HL-60/S4 (cell line): Measurements from ENCODE around the gene UBE4B.
"Not testable (repeated sequence)": the region's sequence is repeated elsewhere in the genome, so short reads cannot be mapped to it uniquely, and the experiment has no call there.

Experiments used
- in situ Hi-C: fragments of 300-500 bp; cut with MboI; formaldehyde crosslinking; loops from 2 replicates; pipeline ENCODE4 v1.14.3; 2022; ENCODE audit warnings: low sequenced_read_pairs

Gene UBE4B

GRCh38 chr1:10170239-10170574 is 137.4 kb downstream of the UBE4B start:
- in situ Hi-C loops = no loop called here

DNA sequence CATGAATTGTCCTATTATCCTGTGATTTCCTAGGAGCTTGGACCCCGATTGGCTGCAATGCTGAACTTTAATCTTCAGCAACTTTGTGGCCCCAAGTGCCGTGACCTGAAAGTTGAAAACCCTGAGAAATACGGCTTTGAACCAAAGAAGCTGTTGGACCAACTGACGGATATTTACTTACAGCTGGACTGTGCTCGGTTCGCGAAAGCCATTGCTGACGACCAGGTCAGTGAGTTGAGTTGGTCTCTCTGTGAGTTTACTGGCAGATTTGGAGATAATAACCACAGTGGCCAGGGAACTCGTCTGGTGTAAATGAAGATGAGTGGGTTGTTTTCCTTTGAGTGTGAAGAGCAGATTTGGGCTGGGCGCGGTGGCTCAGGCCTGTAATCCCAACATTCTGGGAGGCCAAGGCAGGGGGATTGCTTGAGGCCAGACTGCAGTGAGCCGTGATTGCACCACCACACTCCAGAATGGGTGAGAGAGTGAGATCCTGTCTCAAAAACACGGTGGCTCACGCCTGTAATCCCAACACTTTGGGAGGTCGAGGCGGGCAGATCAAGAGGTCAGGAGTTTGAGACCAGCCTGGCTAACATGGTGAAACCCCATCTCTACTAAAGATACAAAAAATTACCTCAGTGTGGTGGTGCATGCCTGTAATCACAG is 138.5 kb downstream of the UBE4B start:
- in situ Hi-C loops = no loop called here

GRCh38 chr1:10171995-10172669 is 139.4 kb downstream of the UBE4B start:
- in situ Hi-C loops = no loop called here

DNA sequence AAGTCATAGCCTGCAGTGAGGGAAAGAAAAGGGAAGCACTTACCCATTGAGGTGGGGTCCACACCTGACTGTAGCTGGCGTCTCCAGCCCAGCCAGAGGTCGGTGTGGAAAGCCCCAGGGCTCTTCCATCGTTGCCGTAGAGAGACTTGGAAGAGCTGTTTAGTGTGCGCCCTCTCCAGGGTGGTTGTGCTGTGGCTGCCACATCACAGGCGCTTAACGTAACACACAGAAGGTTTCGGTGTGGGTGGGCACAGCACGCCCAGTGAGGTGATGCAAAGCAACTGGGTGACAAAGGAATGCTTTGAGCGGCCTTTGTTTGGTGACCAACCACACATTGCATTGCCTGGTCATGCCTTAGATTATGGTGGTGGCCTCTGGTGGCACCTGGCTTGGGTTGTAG is 140.8 kb downstream of the UBE4B start:
- in situ Hi-C loops = no loop called here

DNA sequence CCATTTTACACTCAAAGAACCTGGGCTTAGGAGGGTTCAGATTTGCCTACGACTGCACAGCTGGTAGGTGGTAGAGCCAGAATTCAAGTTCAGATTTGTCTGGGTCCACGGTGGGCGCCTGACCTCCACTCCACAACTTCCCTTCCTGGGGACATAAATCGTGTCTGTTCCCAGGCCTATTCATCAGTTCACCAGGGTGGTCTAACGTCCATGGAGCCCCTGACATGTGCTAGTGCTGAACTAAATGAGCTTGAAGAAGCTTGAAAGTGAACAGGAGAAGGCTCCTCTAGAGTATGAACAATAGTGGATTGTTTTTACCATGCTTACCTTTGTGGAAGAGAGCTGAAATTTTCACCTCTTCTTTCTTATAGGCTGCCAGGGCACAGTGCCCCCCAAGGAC is 145.1 kb downstream of the UBE4B start:
- in situ Hi-C loops = no loop called here

GRCh38 chr1:10178597-10179405 is 146.0 kb downstream of the UBE4B start:
- in situ Hi-C loops = no loop called here

DNA sequence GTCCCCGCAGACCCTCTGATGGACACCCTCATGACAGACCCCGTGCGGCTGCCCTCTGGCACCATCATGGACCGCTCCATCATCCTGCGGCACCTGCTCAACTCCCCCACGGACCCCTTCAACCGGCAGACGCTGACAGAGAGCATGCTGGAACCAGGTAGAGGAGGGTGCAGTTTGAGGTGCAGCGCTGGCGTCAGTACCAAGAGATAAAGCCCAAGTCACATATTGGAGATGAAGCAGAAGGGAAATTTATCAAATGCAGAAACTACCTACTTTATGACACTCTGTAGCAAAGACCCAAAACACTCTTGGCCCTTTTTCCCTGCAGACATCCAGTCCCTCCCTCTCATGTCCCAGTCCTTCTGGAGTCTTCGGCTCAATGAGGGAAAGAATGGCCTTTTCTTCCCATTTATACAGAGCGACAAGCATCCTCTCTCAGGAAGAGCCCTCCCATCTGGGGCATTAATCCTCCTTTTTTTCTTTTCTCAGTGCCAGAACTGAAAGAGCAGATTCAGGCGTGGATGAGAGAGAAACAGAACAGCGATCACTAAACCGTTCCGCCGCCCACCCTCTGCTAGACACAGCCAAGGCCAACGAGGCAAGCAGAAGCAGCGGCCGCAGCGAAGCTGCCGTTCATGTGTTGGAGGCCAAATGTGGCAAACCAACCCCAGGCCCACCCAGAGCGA is 146.8 kb downstream of the UBE4B start:
- in situ Hi-C loops = no loop called here

DNA sequence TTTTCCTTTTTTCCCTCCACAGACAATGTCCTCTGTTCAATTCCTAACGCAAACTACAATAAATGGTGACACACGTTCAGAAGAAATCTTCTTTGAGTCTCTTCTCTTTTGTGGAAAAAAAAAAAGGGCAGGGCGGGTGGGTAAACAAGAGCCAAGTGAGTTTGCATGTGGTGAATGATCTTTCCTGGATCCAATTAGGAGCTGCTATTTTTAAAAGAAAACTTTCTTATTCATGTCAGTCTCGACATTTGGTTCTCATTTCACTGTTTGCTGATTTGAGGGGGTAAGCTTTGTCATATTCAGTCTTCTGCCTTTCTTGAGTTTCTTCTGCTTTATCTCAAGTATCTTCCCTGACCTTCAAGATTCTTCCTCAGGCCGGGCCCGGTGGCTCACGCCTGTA is 148.4 kb downstream of the UBE4B start:
- in situ Hi-C loops = no loop called here

DNA sequence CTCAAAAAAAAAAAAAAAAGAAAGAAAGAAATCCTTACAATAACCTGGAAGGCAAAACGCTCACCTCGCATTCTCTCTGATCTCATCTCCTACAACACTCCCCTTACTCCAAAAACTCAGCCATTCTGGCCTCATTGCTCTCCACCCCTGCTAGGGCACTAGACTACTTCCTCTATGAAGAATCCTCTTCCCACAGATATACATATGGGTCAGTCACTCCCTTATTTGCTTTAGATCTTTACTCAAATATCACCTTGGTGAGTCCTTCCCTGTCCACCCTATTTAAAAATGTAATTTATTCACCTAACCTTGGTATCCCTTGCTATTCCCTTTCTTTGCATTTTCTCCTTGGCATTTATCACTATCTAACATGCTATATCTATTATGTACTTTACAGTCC is 153.0 kb downstream of the UBE4B start:
- in situ Hi-C loops = no loop called here

DNA sequence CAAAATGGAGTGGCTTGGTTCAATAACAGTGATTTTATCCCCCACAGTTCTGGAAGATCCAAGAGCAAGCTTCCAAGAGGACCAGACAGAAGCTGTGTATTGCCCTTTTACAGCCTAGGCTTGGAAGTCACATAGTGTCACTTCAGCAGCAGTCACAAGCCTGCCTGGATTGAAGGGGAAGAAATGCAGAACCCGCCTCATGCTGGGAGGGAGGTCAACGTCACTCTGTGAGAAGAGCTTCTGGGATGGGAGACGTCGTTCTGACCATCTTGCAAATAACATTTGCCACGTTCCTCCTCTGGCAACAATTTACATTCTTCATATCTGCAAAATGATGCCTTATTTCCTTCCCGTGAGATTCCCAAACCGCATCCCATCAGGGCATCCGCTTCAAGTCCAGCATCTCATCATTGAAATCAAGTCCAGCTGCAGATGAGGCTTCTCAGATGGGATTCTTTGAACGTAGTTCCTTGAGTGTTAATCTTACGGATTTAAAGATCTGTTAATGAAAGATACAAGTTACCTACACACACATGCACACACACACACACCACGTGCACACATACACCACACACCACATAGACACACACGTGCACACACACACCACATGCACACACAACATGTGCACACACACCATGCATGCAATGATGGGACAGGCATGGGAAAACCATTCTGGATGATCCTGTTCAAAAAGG is 153.7 kb downstream of the UBE4B start:
- in situ Hi-C loops = no loop called here

- in situ Hi-C loops = no loop called here
These were observed 154.2 kb downstream of the UBE4B start for GRCh38 chr1:10187026-10187334.

- in situ Hi-C loops = no loop called here
These were observed 155.4 kb downstream of the UBE4B start for GRCh38 chr1:10188133-10188650.

DNA sequence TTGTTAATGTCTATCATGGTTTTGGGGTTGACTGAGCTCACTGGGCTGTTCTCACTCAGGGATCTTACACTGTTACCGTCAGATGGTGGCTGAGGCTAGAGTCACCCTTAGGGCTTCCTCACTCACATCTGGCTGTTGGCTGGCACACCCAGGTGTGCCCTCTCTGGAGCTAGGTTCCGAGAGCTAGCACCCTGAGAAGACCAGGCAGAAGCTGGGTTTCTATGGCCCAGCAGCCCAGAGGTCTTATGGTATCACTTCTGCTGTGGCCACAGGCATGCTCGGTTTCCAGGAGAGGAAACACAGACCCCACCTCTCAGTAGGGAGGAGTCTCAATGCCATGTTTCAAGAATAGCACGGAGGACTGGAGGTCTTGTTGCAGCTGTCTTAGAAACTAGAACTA is 156.9 kb downstream of the UBE4B start:
- in situ Hi-C loops = no loop called here

DNA sequence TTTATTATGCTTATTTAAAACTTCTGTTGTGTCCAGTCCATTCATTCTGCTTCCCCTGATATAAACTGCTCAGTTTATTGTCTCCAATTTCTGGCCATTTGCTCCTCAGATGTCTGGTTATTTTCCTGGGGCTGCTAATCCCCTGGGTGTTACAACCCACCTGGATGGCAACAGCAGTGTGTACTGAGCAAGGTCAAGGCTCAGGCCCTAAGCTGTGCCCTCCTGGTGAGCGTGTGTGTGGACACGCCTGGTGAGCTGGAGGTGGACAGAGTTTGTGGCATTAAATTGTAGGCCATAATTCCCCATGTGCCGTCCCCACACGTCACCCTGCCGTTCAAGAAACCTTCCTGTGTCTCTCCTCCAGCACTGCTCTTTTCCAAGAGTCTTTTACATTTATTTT is 159.5 kb downstream of the UBE4B start:
- in situ Hi-C loops = no loop called here

GRCh38 chr1:10193288-10193687 is 160.5 kb downstream of the UBE4B start:
- in situ Hi-C loops = no loop called here

GRCh38 chr1:10195570-10195969 is 162.8 kb downstream of the UBE4B start:
- in situ Hi-C loops = no loop called here

DNA sequence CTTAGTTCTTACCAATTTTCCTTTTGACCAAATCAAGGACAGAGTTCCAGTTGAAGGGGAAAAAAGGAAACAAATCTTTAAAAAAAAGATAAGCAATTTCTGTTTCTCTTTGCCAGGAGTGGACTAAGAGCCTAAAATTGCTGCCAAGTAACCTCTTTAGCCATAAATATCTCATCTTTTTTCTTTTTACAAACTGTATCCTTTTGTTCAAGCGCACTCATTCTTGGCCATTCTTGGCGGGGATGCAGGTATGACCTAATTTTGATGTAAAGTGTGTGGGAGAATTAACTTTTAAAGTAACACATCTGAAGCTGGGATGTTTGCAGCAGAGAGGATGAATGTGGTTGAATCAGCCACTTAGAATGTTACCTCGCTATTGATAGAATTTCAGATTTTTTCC is 164.2 kb downstream of the UBE4B start:
- in situ Hi-C loops = no loop called here

DNA sequence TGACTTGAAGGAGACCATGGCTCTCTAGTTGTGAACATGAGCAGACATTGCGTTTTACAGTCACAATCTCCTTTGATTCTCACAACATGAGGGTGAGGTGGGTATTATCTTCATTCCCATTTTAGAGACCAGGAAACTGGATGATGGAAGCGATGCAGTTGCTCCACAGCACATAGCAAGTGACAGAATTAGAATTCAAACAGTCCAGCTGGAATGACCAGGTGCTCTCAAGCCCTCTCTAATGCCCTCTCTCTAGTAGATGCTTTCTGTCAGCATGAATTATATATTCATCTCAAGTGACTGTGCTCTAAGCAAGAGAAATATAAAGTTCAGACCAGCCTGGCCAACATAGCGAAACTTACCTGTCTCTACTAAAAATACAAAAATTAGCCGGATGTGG is 167.9 kb downstream of the UBE4B start:
- in situ Hi-C loops = no loop called here

DNA sequence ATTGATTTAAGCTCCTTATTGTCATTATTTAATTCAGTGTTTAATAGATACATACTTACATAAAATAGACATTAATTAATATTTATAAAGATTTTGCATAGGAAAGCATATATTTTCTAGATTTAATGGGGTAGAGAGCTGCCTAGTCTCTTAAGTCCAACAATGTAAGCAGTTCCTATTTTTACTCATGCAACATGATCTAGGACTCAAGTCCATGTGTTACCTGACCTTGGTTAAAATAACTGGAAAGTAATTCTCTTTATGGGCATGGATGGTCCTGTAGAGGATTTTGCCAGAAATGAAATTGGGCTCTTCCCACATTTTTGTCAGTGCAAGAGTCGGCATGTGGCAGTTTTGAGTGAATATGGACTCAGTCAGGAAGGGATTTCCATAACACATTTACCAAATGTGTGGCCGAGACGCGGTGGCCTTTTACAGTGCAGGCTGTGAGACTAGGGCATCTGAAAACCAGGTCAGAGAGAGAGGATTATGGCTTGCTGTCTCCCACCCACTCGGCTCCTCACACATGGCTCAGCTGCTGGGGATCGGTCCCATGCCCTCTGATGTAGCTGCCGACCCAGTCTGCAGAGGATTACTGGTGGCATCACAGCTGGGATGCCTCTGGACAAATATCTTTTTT is 171.4 kb downstream of the UBE4B start:
- in situ Hi-C loops = no loop called here

- in situ Hi-C loops = not testable (repeated sequence)
These were observed 172.4 kb downstream of the UBE4B start for GRCh38 chr1:10205206-10205605.
